Osteocyte (in vitro differentiated cells): Measurements from ENCODE around the gene RRP1. TPM values are rescaled to one million over a fixed set of nuclear protein-coding genes. Genes with fewer than 3 reads are reported as not detected.

Source experiments
- DNase-seq: peaks from one replicate; pipeline ENCODE4 v3.0.0; 2021; ENCODE audit warnings: mixed read lengths; ENCODE audit not compliant: unreplicated experiment; ENCODE audit errors: extremely low spot score
- H3K27ac Mint-ChIP-seq: one replicate; pipeline ENCODE4 v1.8.0; 2021; ENCODE audit warnings: mild to moderate bottlenecking, mixed read lengths; ENCODE audit not compliant: unreplicated experiment
- H3K27me3 Mint-ChIP-seq: one replicate; pipeline ENCODE4 v1.8.0; 2021; ENCODE audit warnings: mixed read lengths; ENCODE audit not compliant: unreplicated experiment
- H3K36me3 Mint-ChIP-seq: one replicate; pipeline ENCODE4 v1.8.0; 2021; ENCODE audit warnings: mixed read lengths; ENCODE audit not compliant: unreplicated experiment
- H3K4me1 Mint-ChIP-seq: one replicate; pipeline ENCODE4 v1.8.0; 2021; ENCODE audit warnings: mixed read lengths; ENCODE audit not compliant: unreplicated experiment
- H3K4me3 Mint-ChIP-seq: one replicate; pipeline ENCODE4 v1.8.0; 2021; ENCODE audit warnings: mild to moderate bottlenecking, moderate library complexity, mixed read lengths; ENCODE audit not compliant: unreplicated experiment
- H3K9me3 Mint-ChIP-seq: one replicate; pipeline ENCODE4 v1.8.0; 2021; ENCODE audit warnings: mixed read lengths; ENCODE audit not compliant: unreplicated experiment
- total RNA-seq: library from RNA; stranded (reverse); gene quantifications from 2 replicates; pipeline ENCODE4 v1.2.1, GENCODE V29; 2021
- TF ChIP-seq, protein P1 (sequence below): fragments of 200-600 bp; sonication (generic); IDR thresholded peaks from 2 replicates; pipeline ENCODE4 v1.5.0; 2021; ENCODE audit warnings: antibody characterized with exemption, mild to moderate bottlenecking, moderate library complexity

The RRP1 gene
- total RNA-seq, 1 donor from 2014 or later = 22.8 TPM

DNA sequence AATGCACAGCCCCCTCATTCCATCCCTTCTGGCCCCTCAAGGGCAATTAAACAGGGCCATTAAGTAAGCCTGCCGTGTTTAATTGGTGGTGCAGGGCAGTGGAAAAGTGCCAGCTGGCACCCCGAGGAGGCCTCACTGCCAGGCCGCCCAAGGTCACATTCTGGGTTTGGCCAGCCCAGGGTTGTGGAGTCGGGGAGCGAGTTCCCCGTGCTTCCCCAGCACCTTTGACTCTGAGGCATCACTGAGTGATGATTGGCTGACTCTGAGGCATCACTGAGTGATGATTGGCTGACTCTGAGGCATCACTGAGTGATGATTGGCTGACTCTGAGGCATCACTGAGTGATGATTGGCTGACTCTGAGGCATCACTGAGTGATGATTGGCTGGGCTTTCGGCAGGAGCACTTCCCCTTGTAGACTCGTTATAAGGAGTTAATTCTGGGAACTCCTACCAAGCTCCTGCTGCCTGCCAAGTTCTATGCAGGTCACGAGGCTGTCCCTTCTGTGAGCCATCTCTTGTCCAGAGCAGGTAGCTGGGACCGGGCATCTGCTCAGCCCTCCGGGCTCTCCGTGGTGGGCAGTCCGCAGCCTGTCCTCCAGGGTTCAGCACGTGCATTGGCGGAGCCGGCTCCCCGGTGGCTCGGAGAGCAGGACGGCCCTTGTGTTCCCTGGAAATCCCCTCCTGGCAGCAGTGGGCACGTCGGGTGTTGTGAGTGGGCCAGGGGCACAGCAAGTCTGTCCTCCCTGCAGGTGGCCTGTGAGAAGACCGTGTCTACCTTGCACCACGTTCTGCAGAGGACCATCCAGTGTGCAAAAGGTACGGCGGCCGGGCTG, 34.2 kb upstream of the RRP1 start:
- Mint-ChIP-seq H3K27me3 (no peaks in the 10 kb centered on the region), H3K4me3 (no peak overlapping the region), H3K36me3 (peaks cover 26% of the 10 kb centered on the region), H3K27ac (no peak overlapping the region), H3K9me3 (no peaks in the 10 kb centered on the region), H3K4me1 (peaks cover 10% of the 10 kb centered on the region)
- TF ChIP-seq, protein P1, sequence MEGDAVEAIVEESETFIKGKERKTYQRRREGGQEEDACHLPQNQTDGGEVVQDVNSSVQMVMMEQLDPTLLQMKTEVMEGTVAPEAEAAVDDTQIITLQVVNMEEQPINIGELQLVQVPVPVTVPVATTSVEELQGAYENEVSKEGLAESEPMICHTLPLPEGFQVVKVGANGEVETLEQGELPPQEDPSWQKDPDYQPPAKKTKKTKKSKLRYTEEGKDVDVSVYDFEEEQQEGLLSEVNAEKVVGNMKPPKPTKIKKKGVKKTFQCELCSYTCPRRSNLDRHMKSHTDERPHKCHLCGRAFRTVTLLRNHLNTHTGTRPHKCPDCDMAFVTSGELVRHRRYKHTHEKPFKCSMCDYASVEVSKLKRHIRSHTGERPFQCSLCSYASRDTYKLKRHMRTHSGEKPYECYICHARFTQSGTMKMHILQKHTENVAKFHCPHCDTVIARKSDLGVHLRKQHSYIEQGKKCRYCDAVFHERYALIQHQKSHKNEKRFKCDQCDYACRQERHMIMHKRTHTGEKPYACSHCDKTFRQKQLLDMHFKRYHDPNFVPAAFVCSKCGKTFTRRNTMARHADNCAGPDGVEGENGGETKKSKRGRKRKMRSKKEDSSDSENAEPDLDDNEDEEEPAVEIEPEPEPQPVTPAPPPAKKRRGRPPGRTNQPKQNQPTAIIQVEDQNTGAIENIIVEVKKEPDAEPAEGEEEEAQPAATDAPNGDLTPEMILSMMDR = no peak
- no peak for DNase-seq

DNA sequence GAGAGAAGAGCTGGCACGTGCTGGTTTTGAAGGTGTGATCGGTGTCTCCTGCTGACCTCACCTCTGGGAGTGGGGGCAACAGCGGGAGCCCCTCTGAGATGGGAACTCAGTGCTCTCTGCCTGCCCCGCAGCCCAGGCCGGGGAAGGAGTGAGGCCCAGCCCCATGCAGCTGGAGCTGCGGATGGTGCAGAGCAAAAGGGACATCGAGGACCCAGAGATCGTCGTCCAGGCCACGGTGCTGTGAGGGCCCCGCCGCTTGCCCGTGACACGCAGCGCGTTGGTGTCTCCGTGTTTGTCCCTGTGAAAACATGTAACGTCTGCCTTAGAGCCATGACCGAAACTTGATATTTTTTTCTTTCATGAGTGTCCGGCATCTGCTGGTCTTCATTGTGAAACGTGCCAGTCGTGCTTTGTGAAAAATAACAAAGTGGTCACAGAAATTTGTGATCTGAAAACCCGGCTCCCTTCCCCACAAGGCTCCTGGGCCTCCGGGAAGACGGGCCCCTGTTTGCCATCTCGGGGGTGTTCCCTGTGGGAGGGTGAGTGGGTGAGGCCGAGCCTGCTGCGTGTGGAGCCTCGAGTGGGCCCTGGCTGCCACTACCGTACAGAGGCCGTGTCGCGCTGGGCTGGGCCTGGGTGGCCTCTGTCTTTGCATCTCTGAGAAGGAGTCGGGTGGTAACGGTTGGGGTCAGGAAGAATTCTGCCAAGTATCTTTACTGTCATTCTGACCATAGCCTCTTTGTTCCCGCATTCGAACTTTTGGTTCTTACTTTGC, 33.4 kb upstream of the RRP1 start:
- DNase-seq = no peak
- TF ChIP-seq, protein P1 = no peak
- H3K4me1 Mint-ChIP-seq = peaks cover 10% of the 10 kb centered on the region
- H3K27ac Mint-ChIP-seq = no peak overlapping the region
- H3K4me3 Mint-ChIP-seq = no peak overlapping the region
- H3K9me3 Mint-ChIP-seq = no peaks in the 10 kb centered on the region
- H3K27me3 Mint-ChIP-seq = no peaks in the 10 kb centered on the region
- H3K36me3 Mint-ChIP-seq = peaks cover 25% of the 10 kb centered on the region

DNA sequence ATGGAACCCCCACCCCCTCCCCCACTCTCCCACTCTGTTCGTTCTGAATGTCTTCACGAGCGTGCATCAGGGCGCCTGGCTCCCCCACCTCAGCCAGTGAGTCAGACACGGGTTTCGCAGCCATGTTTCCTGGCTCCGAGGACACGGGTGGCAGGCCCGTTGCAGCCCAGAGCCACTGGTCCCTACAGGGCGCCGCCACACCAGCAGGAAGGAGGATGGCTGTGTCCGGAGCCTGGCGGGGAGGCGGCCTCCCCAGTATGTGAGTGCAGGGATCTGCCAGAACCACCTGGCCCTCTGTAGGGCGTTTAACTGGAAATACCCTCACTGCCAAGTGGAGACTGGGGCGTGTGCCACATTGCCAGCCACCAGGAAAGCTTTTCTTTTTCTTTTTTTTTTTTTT, 31.8 kb upstream of the RRP1 start:
- no peaks in the 10 kb centered on the region for H3K27me3 Mint-ChIP-seq
- peaks cover 25% of the 10 kb centered on the region for H3K36me3 Mint-ChIP-seq
- H3K4me1 Mint-ChIP-seq = peaks cover 10% of the 10 kb centered on the region

DNA sequence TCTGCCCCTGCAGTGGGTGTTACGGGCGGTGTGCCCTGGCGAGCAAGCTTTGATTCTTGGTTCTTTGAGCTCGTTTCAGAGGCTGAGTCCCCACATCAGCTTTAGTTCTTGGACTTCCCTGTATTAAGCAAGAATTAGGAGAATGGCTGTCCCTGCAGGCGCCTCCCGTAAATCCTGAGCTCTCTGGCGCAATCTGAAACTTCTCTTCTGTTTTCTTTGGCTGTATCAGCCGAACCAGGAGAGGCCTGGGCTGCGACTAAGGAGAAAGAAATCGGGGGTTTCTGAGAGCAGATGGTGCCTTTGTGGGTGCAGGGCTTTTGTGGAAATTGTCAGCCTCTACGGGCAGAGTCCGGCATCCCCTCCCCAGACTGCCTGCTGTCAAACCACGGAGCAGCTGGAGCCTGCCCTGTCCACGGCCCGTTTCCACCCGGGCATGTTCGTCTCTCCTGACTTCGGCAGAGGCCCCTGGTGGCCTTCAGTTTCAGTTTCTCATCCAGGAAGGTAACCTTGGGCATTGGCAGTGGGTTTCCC, 31.2 kb upstream of the RRP1 start:
- TF ChIP-seq, protein P1 = no peak
- H3K36me3 Mint-ChIP-seq = peaks cover 24% of the 10 kb centered on the region
- DNase-seq = no peak
- H3K27me3 Mint-ChIP-seq = no peaks in the 10 kb centered on the region
- H3K4me1 Mint-ChIP-seq = peaks cover 10% of the 10 kb centered on the region
- peak overlapping the region; percentile 35 for H3K4me3 Mint-ChIP-seq
- H3K27ac Mint-ChIP-seq = peak overlapping the region; percentile 61
- H3K9me3 Mint-ChIP-seq = no peaks in the 10 kb centered on the region

More for the DNA sequence above, 31.8 kb upstream of the RRP1 start:
- Mint-ChIP-seq H3K9me3 (no peaks in the 10 kb centered on the region), H3K27ac (peak overlapping the region; percentile 61), H3K4me3 (peak overlapping the region; percentile 35)
- no peak for DNase-seq
- TF ChIP-seq, protein P1 = no peak

DNA sequence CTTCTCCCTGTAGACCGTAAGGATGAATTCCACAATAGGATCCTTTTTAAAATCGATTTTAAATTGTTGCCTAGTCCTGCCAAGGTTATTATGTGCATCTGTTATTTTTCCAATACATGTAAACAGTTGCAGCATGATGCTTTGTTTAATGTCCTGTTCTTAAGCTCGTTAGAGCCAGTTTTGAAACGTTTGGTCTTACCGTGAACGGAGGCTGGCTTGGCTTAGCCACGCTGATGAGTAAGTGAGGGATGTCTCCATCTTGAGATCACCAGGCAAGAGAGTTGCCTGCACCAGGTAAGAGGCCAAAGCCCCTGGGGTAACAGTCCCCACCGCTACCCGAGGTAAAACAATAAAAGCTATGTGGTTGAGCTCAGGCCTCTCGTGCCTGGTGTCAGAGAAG, 30.6 kb upstream of the RRP1 start:
- TF ChIP-seq, protein P1 = no peak
- Mint-ChIP-seq H3K4me1 (peaks cover 10% of the 10 kb centered on the region), H3K4me3 (no peak overlapping the region), H3K27ac (no peak overlapping the region), H3K36me3 (peaks cover 21% of the 10 kb centered on the region), H3K27me3 (no peaks in the 10 kb centered on the region), H3K9me3 (no peaks in the 10 kb centered on the region)
- no peak for DNase-seq
